Activated naive CD4-positive, alpha-beta T cell (primary cell): ENCODE measurements around the gene PDE9A.
A peak's percentile ranks its signal among the peaks of the same experiment; 100 is the strongest.

ENCODE experiments used
- DNase-seq, 4 experiments: peaks; one replicate each; lab custom pipeline; 2025; lab: John Stamatoyannopoulos, UW

Gene PDE9A

GRCh38 chr21:42744520-42745445 is 91.4 kb downstream of the PDE9A start:
- DNase-seq = no peak

GRCh38 chr21:42745511-42746239 is 92.3 kb downstream of the PDE9A start:
- DNase-seq = no peak

GRCh38 chr21:42746240-42746592 is 92.8 kb downstream of the PDE9A start:
- no peak for DNase-seq

- peak in 2 of 4 experiments; percentile 48 for DNase-seq
Observed at GRCh38 chr21:42746593-42747275, 93.3 kb downstream of the PDE9A start.

- DNase-seq = no peak
Observed at GRCh38 chr21:42747276-42747701, 93.9 kb downstream of the PDE9A start.

GRCh38 chr21:42747746-42748351 is 94.4 kb downstream of the PDE9A start:
- DNase-seq = no peak

- no peak for DNase-seq
Observed at GRCh38 chr21:42748620-42749176, 95.3 kb downstream of the PDE9A start.

- no peak for DNase-seq
Observed at GRCh38 chr21:42750737-42751530, 97.5 kb downstream of the PDE9A start.

GRCh38 chr21:42751866-42752265 is 98.4 kb downstream of the PDE9A start:
- no peak for DNase-seq

- DNase-seq = no peak
Observed at GRCh38 chr21:42753804-42754203, 100.4 kb downstream of the PDE9A start.

- no peak for DNase-seq
Observed at GRCh38 chr21:42754270-42754933, 101.0 kb downstream of the PDE9A start.

GRCh38 chr21:42755031-42755665 is 101.7 kb downstream of the PDE9A start:
- no peak for DNase-seq

- no peak for DNase-seq
Observed at GRCh38 chr21:42755766-42756579, 102.6 kb downstream of the PDE9A start.

GRCh38 chr21:42756580-42757250 is 103.3 kb downstream of the PDE9A start:
- no peak for DNase-seq

GRCh38 chr21:42757422-42757821 is 104.0 kb downstream of the PDE9A start:
- no peak for DNase-seq

- DNase-seq = no peak
Observed at GRCh38 chr21:42757826-42758655, 104.6 kb downstream of the PDE9A start.
